Dermis microvascular lymphatic vessel endothelial cell (primary cell): Measurements from ENCODE around the gene SCGB1C1. TPM values are rescaled to one million over a fixed set of nuclear protein-coding genes. Genes with fewer than 3 reads are reported as not detected.
A peak's percentile ranks its signal among the peaks of the same experiment; 100 is the strongest.

ENCODE experiments used
- DNase-seq, 2 donors: peaks; one replicate each; pipeline versions ENCODE4 v3.0.0 to v3.0.0-alpha.2; 2010; ENCODE audit warnings: low read depth in 2 of 2
- total RNA-seq: library from RNA; depleted of rRNA; stranded (reverse); fragments of >200 nt; gene quantifications from 2 replicates; pipeline ENCODE4 v1.2.1, GENCODE V29; 2014

Gene SCGB1C1
- total RNA-seq, 1 donor from 2014 or later: not detected

GRCh38 chr11:205221-206001 is 12.5 kb downstream of the SCGB1C1 start:
- no peak for DNase-seq

GRCh38 chr11:206002-206384 is 13.1 kb downstream of the SCGB1C1 start:
- DNase-seq: no peak

- DNase-seq: peak in 1 of 2 donors; percentile 46
These were observed 13.8 kb downstream of the SCGB1C1 start for GRCh38 chr11:206526-207207.

- DNase-seq: peak; percentile 96 to 98
These were observed 14.5 kb downstream of the SCGB1C1 start, which contains the start of the genes BET1L and RIC8A for GRCh38 chr11:207208-207862. TSS of gene BET1L (minus strand) at chr11:207399. CDS start at chr11:207321, 78 bp downstream. TSS of gene RIC8A (plus strand) at chr11:207708. CDS start at chr11:208855, 1,147 bp downstream.

- peak; percentile 66 to 84 for DNase-seq
These were observed 14.9 kb downstream of the SCGB1C1 start for GRCh38 chr11:207863-208180.

- peak; percentile 41 to 86 for DNase-seq
These were observed 15.5 kb downstream of the SCGB1C1 start for GRCh38 chr11:208181-208916.

- no peak for DNase-seq
These were observed 16.0 kb downstream of the SCGB1C1 start for GRCh38 chr11:208917-209260.

- DNase-seq: peak in 1 of 2 donors; percentile 24
These were observed 16.6 kb downstream of the SCGB1C1 start for GRCh38 chr11:209275-210121.

- peak in 1 of 2 donors; percentile 24 for DNase-seq
These were observed 17.4 kb downstream of the SCGB1C1 start for GRCh38 chr11:210122-210802.

- no peak for DNase-seq
These were observed 17.9 kb downstream of the SCGB1C1 start for GRCh38 chr11:210803-211180.

- DNase-seq: no peak
These were observed 18.4 kb downstream of the SCGB1C1 start for GRCh38 chr11:211295-211694.

GRCh38 chr11:211741-212140 is 18.9 kb downstream of the SCGB1C1 start:
- no peak for DNase-seq

GRCh38 chr11:212150-213100 is 19.5 kb downstream of the SCGB1C1 start:
- no peak for DNase-seq

- DNase-seq: no peak
These were observed 20.2 kb downstream of the SCGB1C1 start for GRCh38 chr11:213111-213510.

- DNase-seq: no peak
These were observed 21.2 kb downstream of the SCGB1C1 start for GRCh38 chr11:214083-214482.

- DNase-seq: no peak
These were observed 22.7 kb downstream of the SCGB1C1 start for GRCh38 chr11:215581-216037.

- DNase-seq: no peak
These were observed 23.4 kb downstream of the SCGB1C1 start for GRCh38 chr11:216081-216974.

- DNase-seq: no peak
These were observed 24.8 kb downstream of the SCGB1C1 start for GRCh38 chr11:217704-218103.
